ENCODE measurements around the gene ATF7.

GRCh38 chr12:53602176-53602864, 23.9 kb downstream of the ATF7 start:
- no peak for TF ChIP-seq PATZ1 (CRISPR knock-in tag; IDR thresholded peaks at IDR 0.05; ENCODE audit: borderline replicate concordance)
- TF ChIP-seq TCF4 (CRISPR knock-in tag; IDR thresholded peaks at IDR 0.05; ENCODE audit: borderline replicate concordance) = no peak
- no peak for TF ChIP-seq ESRRG (CRISPR knock-in tag; IDR thresholded peaks at IDR 0.05)
- no peak for TF ChIP-seq PPARA (CRISPR knock-in tag; IDR thresholded peaks at IDR 0.05; ENCODE audit: borderline replicate concordance)
- TF ChIP-seq CREB5 (CRISPR knock-in tag; IDR thresholded peaks at IDR 0.05; ENCODE audit: low read depth) = no peak
- TF ChIP-seq ZFP30 (CRISPR knock-in tag; IDR thresholded peaks at IDR 0.05) = no peak
- TF ChIP-seq CSDC2 (CRISPR knock-in tag; IDR thresholded peaks at IDR 0.05) = no peak
- TF ChIP-seq GLIS3 (CRISPR knock-in tag; IDR thresholded peaks at IDR 0.05) = no peak
